Neural cell (in vitro differentiated cells): ENCODE data around the gene ROBO1.

Experiments
- EP300 ChIP-seq: fragments of 450-650 bp; conservative IDR thresholded peaks from 2 replicates; pipeline ENCODE4 v1.6.1; 2014; ENCODE audit warnings: antibody characterized with exemption, mild to moderate bottlenecking, moderate library complexity; ENCODE audit not compliant: poor library complexity, severe bottlenecking
- MXI1 ChIP-seq: fragments of 450-650 bp; conservative IDR thresholded peaks from 2 replicates; pipeline ENCODE4 v1.6.1; 2014; ENCODE audit warnings: antibody characterized with exemption, mild to moderate bottlenecking; ENCODE audit not compliant: poor library complexity, severe bottlenecking
- RAD21 ChIP-seq: fragments of 450-650 bp; conservative IDR thresholded peaks from 2 replicates; pipeline ENCODE4 v1.6.1; 2014; ENCODE audit warnings: antibody characterized with exemption, mild to moderate bottlenecking, moderate library complexity
- TAF1 ChIP-seq: IDR thresholded peaks from 2 replicates; pipeline ENCODE4 v1.6.1; 2012; ENCODE audit warnings: low read depth
- TF ChIP-seq, protein P1 (sequence below): fragments of 450-650 bp; IDR thresholded peaks from 2 replicates; pipeline ENCODE4 v1.5.1; 2014; ENCODE audit warnings: antibody characterized with exemption, mild to moderate bottlenecking, moderate library complexity; ENCODE audit not compliant: poor library complexity, severe bottlenecking

DNA sequence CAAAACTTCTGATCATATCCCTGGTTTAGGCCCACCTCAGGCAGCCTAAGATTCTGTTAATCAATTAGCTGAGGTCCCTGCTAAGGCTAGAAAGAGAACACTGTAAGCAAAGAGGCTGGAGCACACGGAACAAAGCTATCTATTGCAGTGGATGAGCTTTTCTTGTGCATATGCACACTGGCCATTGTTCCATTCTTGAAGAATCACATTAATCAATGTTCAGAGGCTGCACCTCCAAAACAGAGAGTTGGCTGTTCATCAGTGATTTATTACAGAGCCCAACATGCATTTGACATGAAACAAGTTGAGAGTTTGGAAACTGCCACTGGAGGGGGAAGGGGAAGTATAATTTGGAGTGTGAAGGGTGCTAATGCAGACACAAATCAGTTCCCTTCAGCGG lies 873.0 kb downstream of the ROBO1 start:
- TF ChIP-seq TAF1 (no peak), RAD21 (no peak), MXI1 (no peak), EP300 (no peak)
- TF ChIP-seq, protein P1, sequence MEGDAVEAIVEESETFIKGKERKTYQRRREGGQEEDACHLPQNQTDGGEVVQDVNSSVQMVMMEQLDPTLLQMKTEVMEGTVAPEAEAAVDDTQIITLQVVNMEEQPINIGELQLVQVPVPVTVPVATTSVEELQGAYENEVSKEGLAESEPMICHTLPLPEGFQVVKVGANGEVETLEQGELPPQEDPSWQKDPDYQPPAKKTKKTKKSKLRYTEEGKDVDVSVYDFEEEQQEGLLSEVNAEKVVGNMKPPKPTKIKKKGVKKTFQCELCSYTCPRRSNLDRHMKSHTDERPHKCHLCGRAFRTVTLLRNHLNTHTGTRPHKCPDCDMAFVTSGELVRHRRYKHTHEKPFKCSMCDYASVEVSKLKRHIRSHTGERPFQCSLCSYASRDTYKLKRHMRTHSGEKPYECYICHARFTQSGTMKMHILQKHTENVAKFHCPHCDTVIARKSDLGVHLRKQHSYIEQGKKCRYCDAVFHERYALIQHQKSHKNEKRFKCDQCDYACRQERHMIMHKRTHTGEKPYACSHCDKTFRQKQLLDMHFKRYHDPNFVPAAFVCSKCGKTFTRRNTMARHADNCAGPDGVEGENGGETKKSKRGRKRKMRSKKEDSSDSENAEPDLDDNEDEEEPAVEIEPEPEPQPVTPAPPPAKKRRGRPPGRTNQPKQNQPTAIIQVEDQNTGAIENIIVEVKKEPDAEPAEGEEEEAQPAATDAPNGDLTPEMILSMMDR = no peak
